ENCODE results near the gene EIF2S3.
A peak's percentile ranks its signal among the peaks of the same experiment; 100 is the strongest.
"Not testable (repeated sequence)": the region's sequence is repeated elsewhere in the genome, so short reads cannot be mapped to it uniquely, and the experiment has no call there.

Gene EIF2S3

GRCh38 chrX:24080245-24080644 lies 25.5 kb downstream of the EIF2S3 start:
- peaks cover 23% of the 10 kb centered on the region for H3K36me3 Mint-ChIP-seq (ENCODE audit: low read depth)
- H3K27me3 Mint-ChIP-seq (ENCODE audit: low read depth); H3K4me1 Mint-ChIP-seq (ENCODE audit: low read depth); H3K9me3 Mint-ChIP-seq; H3K4me3 Mint-ChIP-seq: not testable (repeated sequence)
- DNase-seq (ENCODE audit: low spot score), result peak; percentile 4
- H3K27ac Mint-ChIP-seq, result peak overlapping the region; percentile 85

- Mint-ChIP-seq H3K4me1 (ENCODE audit: low read depth) (peaks cover 10% of the 10 kb centered on the region), H3K9me3 (no peaks in the 10 kb centered on the region), H3K4me3 (peak overlapping the region; percentile 63), H3K36me3 (ENCODE audit: low read depth) (peaks cover 20% of the 10 kb centered on the region), H3K27ac (peak overlapping the region; percentile 85), H3K27me3 (ENCODE audit: low read depth) (no peaks in the 10 kb centered on the region)
- no peak for DNase-seq (ENCODE audit: low spot score)
These were observed 25.9 kb downstream of the EIF2S3 start for GRCh38 chrX:24080704-24081103.

- Mint-ChIP-seq H3K27me3 (ENCODE audit: low read depth) (no peaks in the 10 kb centered on the region), H3K9me3 (no peaks in the 10 kb centered on the region), H3K4me3 (peak overlapping the region; percentile 46), H3K36me3 (ENCODE audit: low read depth) (peaks cover 13% of the 10 kb centered on the region), H3K27ac (peak overlapping the region; percentile 7), H3K4me1 (ENCODE audit: low read depth) (peaks cover 10% of the 10 kb centered on the region)
- peak; percentile 30 for DNase-seq (ENCODE audit: low spot score)
These were observed 27.0 kb downstream of the EIF2S3 start for GRCh38 chrX:24081661-24082154.

- Mint-ChIP-seq H3K27me3 (ENCODE audit: low read depth) (no peaks in the 10 kb centered on the region), H3K27ac (no peak overlapping the region), H3K4me1 (ENCODE audit: low read depth) (peaks cover 10% of the 10 kb centered on the region), H3K36me3 (ENCODE audit: low read depth) (peaks cover 10% of the 10 kb centered on the region), H3K4me3 (no peak overlapping the region), H3K9me3 (no peaks in the 10 kb centered on the region)
- DNase-seq (ENCODE audit: low spot score), result no peak
These were observed 27.7 kb downstream of the EIF2S3 start for GRCh38 chrX:24082447-24082846.

GRCh38 chrX:24085101-24085500 lies 30.3 kb downstream of the EIF2S3 start:
- no peaks in the 10 kb centered on the region for H3K9me3 Mint-ChIP-seq
- DNase-seq (ENCODE audit: low spot score), result no peak
- no peaks in the 10 kb centered on the region for H3K36me3 Mint-ChIP-seq (ENCODE audit: low read depth)
- H3K4me3 Mint-ChIP-seq, result no peak overlapping the region
- H3K4me1 Mint-ChIP-seq (ENCODE audit: low read depth), result peaks cover 9% of the 10 kb centered on the region
- no peak overlapping the region for H3K27ac Mint-ChIP-seq
- no peaks in the 10 kb centered on the region for H3K27me3 Mint-ChIP-seq (ENCODE audit: low read depth)

GRCh38 chrX:24090300-24091200 lies 35.8 kb downstream of the EIF2S3 start:
- H3K27me3 Mint-ChIP-seq (ENCODE audit: low read depth), result no peaks in the 10 kb centered on the region
- H3K27ac Mint-ChIP-seq, result no peak overlapping the region

GRCh38 chrX:24093746-24094145 lies 39.0 kb downstream of the EIF2S3 start:
- H3K4me3 Mint-ChIP-seq, result no peak overlapping the region
- H3K27me3 Mint-ChIP-seq (ENCODE audit: low read depth), result no peaks in the 10 kb centered on the region
- DNase-seq (ENCODE audit: low spot score), result no peak
- no peaks in the 10 kb centered on the region for H3K4me1 Mint-ChIP-seq (ENCODE audit: low read depth)
- H3K27ac Mint-ChIP-seq, result no peak overlapping the region
- H3K36me3 Mint-ChIP-seq (ENCODE audit: low read depth), result no peaks in the 10 kb centered on the region
- H3K9me3 Mint-ChIP-seq, result no peaks in the 10 kb centered on the region

More at GRCh38 chrX:24090300-24091200, 35.8 kb downstream of the EIF2S3 start:
- H3K9me3 Mint-ChIP-seq, result no peaks in the 10 kb centered on the region
- DNase-seq (ENCODE audit: low spot score), result no peak
- H3K36me3 Mint-ChIP-seq (ENCODE audit: low read depth), result no peaks in the 10 kb centered on the region
- no peaks in the 10 kb centered on the region for H3K4me1 Mint-ChIP-seq (ENCODE audit: low read depth)
- H3K4me3 Mint-ChIP-seq, result no peak overlapping the region

- no peaks in the 10 kb centered on the region for H3K9me3 Mint-ChIP-seq
- H3K36me3 Mint-ChIP-seq (ENCODE audit: low read depth), result no peaks in the 10 kb centered on the region
- H3K4me3 Mint-ChIP-seq, result no peak overlapping the region
- DNase-seq (ENCODE audit: low spot score), result no peak
- H3K27ac Mint-ChIP-seq, result no peak overlapping the region
- H3K4me1 Mint-ChIP-seq (ENCODE audit: low read depth), result peaks cover 15% of the 10 kb centered on the region
- H3K27me3 Mint-ChIP-seq (ENCODE audit: low read depth), result no peaks in the 10 kb centered on the region
These were observed 43.0 kb downstream of the EIF2S3 start for GRCh38 chrX:24097741-24098260.

- no peak for DNase-seq (ENCODE audit: low spot score)
- Mint-ChIP-seq H3K9me3 (no peaks in the 10 kb centered on the region), H3K4me3 (no peak overlapping the region), H3K27me3 (ENCODE audit: low read depth) (no peaks in the 10 kb centered on the region), H3K36me3 (ENCODE audit: low read depth) (no peaks in the 10 kb centered on the region), H3K27ac (no peak overlapping the region), H3K4me1 (ENCODE audit: low read depth) (peaks cover 15% of the 10 kb centered on the region)
These were observed 44.2 kb downstream of the EIF2S3 start for GRCh38 chrX:24098932-24099331.

GRCh38 chrX:24099394-24099793 lies 44.6 kb downstream of the EIF2S3 start:
- Mint-ChIP-seq H3K36me3 (ENCODE audit: low read depth) (no peaks in the 10 kb centered on the region), H3K27me3 (ENCODE audit: low read depth) (no peaks in the 10 kb centered on the region), H3K27ac (no peak overlapping the region), H3K9me3 (no peaks in the 10 kb centered on the region), H3K4me3 (peak overlapping the region; percentile 3), H3K4me1 (ENCODE audit: low read depth) (peaks cover 15% of the 10 kb centered on the region)
- DNase-seq (ENCODE audit: low spot score), result no peak

GRCh38 chrX:24100713-24101112 lies 46.0 kb downstream of the EIF2S3 start:
- Mint-ChIP-seq H3K9me3 (no peaks in the 10 kb centered on the region), H3K27ac (peak overlapping the region; percentile 64), H3K36me3 (ENCODE audit: low read depth) (no peaks in the 10 kb centered on the region), H3K4me3 (peak overlapping the region; percentile 50), H3K4me1 (ENCODE audit: low read depth) (peaks cover 15% of the 10 kb centered on the region), H3K27me3 (ENCODE audit: low read depth) (no peaks in the 10 kb centered on the region)
- peak; percentile 37 for DNase-seq (ENCODE audit: low spot score)

- DNase-seq (ENCODE audit: low spot score), result no peak
- Mint-ChIP-seq H3K27ac (no peak overlapping the region), H3K9me3 (no peaks in the 10 kb centered on the region), H3K4me3 (no peak overlapping the region), H3K36me3 (ENCODE audit: low read depth) (no peaks in the 10 kb centered on the region), H3K27me3 (ENCODE audit: low read depth) (no peaks in the 10 kb centered on the region), H3K4me1 (ENCODE audit: low read depth) (no peaks in the 10 kb centered on the region)
These were observed 55.3 kb downstream of the EIF2S3 start for GRCh38 chrX:24110069-24110468.

GRCh38 chrX:24113181-24113580 lies 58.4 kb downstream of the EIF2S3 start:
- no peak overlapping the region for H3K4me3 Mint-ChIP-seq
- no peak for DNase-seq (ENCODE audit: low spot score)
- H3K4me1 Mint-ChIP-seq (ENCODE audit: low read depth), result no peaks in the 10 kb centered on the region
- no peaks in the 10 kb centered on the region for H3K36me3 Mint-ChIP-seq (ENCODE audit: low read depth)
- H3K27me3 Mint-ChIP-seq (ENCODE audit: low read depth), result no peaks in the 10 kb centered on the region
- no peaks in the 10 kb centered on the region for H3K9me3 Mint-ChIP-seq
- no peak overlapping the region for H3K27ac Mint-ChIP-seq

- Mint-ChIP-seq H3K4me3 (no peak overlapping the region), H3K4me1 (ENCODE audit: low read depth) (no peaks in the 10 kb centered on the region), H3K27ac (no peak overlapping the region), H3K36me3 (ENCODE audit: low read depth) (no peaks in the 10 kb centered on the region), H3K9me3 (no peaks in the 10 kb centered on the region), H3K27me3 (ENCODE audit: low read depth) (no peaks in the 10 kb centered on the region)
- no peak for DNase-seq (ENCODE audit: low spot score)
These were observed 62.5 kb downstream of the EIF2S3 start for GRCh38 chrX:24117258-24117657.

Measured in T-helper 2 cell treated with Interferon-gamma antibody and Interleukin-4, amounts not matched to agents 5 μg/mL and 100 μg/mL, for 36 hours (primary cell).